ENCODE measurements around the gene MRPL53.

GRCh38 chr2:74450570-74451190 lies 21.8 kb downstream of the MRPL53 start:
- TF ChIP-seq SRSF4 (IDR thresholded peaks at IDR 0.05; ENCODE audit: low read depth, low read length, poor library complexity, severe bottlenecking) (no peak), ZFP41 (CRISPR knock-in tag; IDR thresholded peaks at IDR 0.05; ENCODE audit: borderline replicate concordance) (no peak), DMTF1 (CRISPR knock-in tag; IDR thresholded peaks at IDR 0.05) (no peak), NFYB (CRISPR knock-in tag; IDR thresholded peaks at IDR 0.05) (no peak), ZNF569 (CRISPR knock-in tag; IDR thresholded peaks at IDR 0.05; ENCODE audit: borderline replicate concordance) (no peak), CTCF (CRISPR knock-in tag; IDR thresholded peaks at IDR 0.05) (no peak), RAD21 (CRISPR knock-in tag; IDR thresholded peaks at IDR 0.05) (no peak)

Measured in HepG2 (cell line).